Subcutaneous abdominal adipose tissue (tissue), 5 donors: ENCODE data around the gene CACNA2D3.

Experiments
- H3K27ac ChIP-seq: one replicate; pipeline ENCODE4 v1.7.0; 2013; ENCODE audit warnings: low read depth, mild to moderate bottlenecking, inconsistent platforms, low read length, moderate library complexity
- H3K27me3 ChIP-seq, 5 donors: one replicate each; pipeline ENCODE4 v1.7.0; 2013; ENCODE audit warnings: low read length in 5 of 5, inconsistent platforms in 1 of 5; ENCODE audit not compliant: control insufficient read depth in 5 of 5, insufficient read depth in 4 of 5
- H3K36me3 ChIP-seq, 5 donors: one replicate each; pipeline ENCODE4 v1.7.0; 2013; ENCODE audit warnings: low read length in 5 of 5; ENCODE audit not compliant: control insufficient read depth in 5 of 5, insufficient read depth in 5 of 5
- H3K4me1 ChIP-seq, 5 donors: one replicate each; pipeline ENCODE4 v1.7.0; 2013; ENCODE audit warnings: low read length in 5 of 5, mild to moderate bottlenecking in 3 of 5, moderate library complexity in 1 of 5; ENCODE audit not compliant: control insufficient read depth in 5 of 5, insufficient read depth in 5 of 5
- H3K4me3 ChIP-seq, 5 donors: one replicate each; pipeline ENCODE4 v1.7.0; 2013; ENCODE audit warnings: low read length in 5 of 5, low read depth in 1 of 5
- H3K9ac ChIP-seq, 5 donors: one replicate each; pipeline ENCODE4 v1.7.0; 2013; ENCODE audit warnings: low read length in 5 of 5, mild to moderate bottlenecking in 4 of 5, moderate library complexity in 3 of 5
- H3K9me3 ChIP-seq, 5 donors: one replicate each; pipeline ENCODE4 v1.7.0; 2013; ENCODE audit warnings: low read length in 5 of 5; ENCODE audit not compliant: control insufficient read depth in 5 of 5
- donor health status: healthy.
- donor health status: healthy.
- donor health status: healthy.
- donor health status: healthy.
- donor health status: healthy.

CACNA2D3 gene

GRCh38 chr3:54228806-54229205 is 106.5 kb downstream of the CACNA2D3 start:
- no peaks in the 10 kb centered on the region for H3K4me1 ChIP-seq
- H3K9me3 ChIP-seq, result no peaks in the 10 kb centered on the region
- no peak overlapping the region for H3K4me3 ChIP-seq
- H3K36me3 ChIP-seq, result no peaks in the 10 kb centered on the region
- no peak overlapping the region for H3K27ac ChIP-seq
- no peak overlapping the region for H3K9ac ChIP-seq
- peaks cover 0 to 3% (median 0%) of the 10 kb centered on the region in 5 donors for H3K27me3 ChIP-seq

DNA sequence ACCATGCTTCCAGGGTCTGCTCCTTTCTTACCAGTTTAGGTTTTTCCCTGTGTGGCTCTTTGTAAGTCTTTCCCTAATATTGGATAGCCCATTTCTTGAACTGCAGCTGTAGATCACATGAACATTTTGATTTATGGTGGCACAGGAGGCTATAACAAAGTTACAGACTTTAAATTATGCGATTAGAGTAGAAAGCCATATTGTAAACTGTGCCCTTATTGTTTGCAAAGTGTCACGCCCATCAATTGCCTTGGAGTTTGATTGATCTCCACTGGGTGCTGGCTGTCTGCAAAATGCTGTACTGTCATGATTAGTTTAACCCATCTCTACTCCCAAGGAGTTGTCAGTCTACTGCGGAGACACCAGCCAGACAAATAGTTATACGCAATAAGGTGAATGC is 110.3 kb downstream of the CACNA2D3 start:
- Histone ChIP-seq H3K27me3 (peaks cover 0 to 3% (median 0%) of the 10 kb centered on the region in 5 donors), H3K36me3 (no peaks in the 10 kb centered on the region), H3K9ac (no peak overlapping the region), H3K4me3 (no peak overlapping the region), H3K27ac (no peak overlapping the region), H3K4me1 (no peaks in the 10 kb centered on the region), H3K9me3 (no peaks in the 10 kb centered on the region)

GRCh38 chr3:54235998-54236397 is 113.6 kb downstream of the CACNA2D3 start:
- Histone ChIP-seq H3K4me1 (no peaks in the 10 kb centered on the region), H3K4me3 (no peak overlapping the region), H3K27ac (no peak overlapping the region), H3K9ac (no peak overlapping the region), H3K36me3 (no peaks in the 10 kb centered on the region), H3K9me3 (no peaks in the 10 kb centered on the region), H3K27me3 (peaks cover 0 to 3% (median 0%) of the 10 kb centered on the region in 5 donors)

DNA sequence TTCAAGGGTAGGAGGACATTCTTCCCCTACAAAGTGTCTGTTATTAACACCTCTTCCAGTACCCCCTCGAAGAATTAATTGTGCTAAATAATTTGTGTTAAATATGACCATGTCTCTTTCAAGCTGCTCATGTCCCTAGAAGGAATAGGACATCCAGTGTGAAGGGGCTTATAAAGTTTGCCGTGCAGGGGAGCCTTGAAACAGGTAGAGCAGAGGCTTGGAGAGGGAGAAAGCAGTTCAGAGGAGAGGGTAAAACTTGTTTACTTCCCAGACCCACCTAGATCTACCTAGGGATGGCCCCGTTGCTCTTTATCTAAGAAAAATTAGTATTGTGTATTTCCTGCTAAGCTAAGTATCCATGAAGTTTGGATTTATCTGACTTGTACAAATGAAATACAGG is 114.8 kb downstream of the CACNA2D3 start:
- Histone ChIP-seq H3K4me3 (no peak overlapping the region), H3K4me1 (no peaks in the 10 kb centered on the region), H3K9ac (no peak overlapping the region), H3K27ac (no peak overlapping the region), H3K27me3 (peaks cover 0 to 3% (median 0%) of the 10 kb centered on the region in 5 donors), H3K9me3 (no peaks in the 10 kb centered on the region), H3K36me3 (no peaks in the 10 kb centered on the region)

DNA sequence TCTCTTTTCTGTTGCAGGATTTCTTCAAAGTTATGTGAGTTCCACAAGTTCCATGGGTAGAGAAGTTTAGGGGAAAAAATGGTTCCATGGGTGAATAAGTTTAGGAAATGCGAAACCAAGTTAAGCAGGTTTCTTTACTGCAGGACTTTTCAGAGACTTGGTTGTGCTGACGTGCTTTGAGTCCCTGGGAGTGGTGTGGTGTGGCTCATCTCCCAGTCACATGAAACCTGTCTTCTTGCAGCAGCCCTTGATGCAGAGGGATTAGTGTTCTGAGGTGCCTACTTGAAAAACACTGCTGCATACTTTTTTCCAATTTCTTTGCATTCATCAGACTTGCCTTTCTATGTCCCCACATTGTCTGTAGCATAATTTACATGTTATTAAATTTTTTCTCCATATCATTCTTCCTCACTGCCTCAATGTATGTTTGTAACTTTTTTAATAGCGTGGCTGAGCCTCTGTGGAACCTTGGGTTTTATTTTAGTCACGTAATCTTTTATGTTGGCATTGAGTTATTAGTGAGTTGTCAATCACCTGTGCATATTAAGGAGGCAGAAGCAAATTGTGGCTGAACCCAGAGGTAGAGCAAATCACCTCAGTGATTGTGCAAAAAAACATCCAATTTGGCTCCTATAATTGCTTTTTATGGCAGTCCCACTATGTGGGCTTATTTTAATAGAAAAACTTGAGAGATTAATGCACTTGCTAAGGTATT is 115.6 kb downstream of the CACNA2D3 start:
- no peak overlapping the region for H3K27ac ChIP-seq
- H3K27me3 ChIP-seq, result peaks cover 0 to 3% (median 0%) of the 10 kb centered on the region in 5 donors
- no peak overlapping the region for H3K4me3 ChIP-seq
- H3K4me1 ChIP-seq, result no peaks in the 10 kb centered on the region
- H3K9me3 ChIP-seq, result no peaks in the 10 kb centered on the region
- no peaks in the 10 kb centered on the region for H3K36me3 ChIP-seq
- no peak overlapping the region for H3K9ac ChIP-seq

DNA sequence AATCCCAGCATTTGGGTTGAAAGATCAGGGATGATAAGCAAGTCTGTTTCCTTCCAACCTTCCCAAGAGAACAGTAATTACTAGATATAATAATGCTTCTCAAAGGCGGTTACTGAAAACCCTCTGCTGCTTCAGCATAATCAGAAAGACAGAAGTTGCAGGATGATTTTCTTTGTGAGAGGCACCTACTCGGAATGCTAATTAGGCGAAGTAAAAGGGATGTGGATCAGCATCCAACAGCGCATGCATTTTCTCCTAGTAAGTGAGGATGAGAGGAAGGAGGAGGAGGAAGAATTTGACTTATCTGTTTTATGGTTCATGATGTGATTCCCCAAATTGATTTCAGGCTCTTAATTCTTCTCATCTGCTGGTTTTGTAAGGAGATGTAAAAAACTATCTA is 118.0 kb downstream of the CACNA2D3 start:
- Histone ChIP-seq H3K9ac (no peak overlapping the region), H3K4me3 (no peak overlapping the region), H3K4me1 (no peaks in the 10 kb centered on the region), H3K27ac (no peak overlapping the region), H3K9me3 (peaks cover 0 to 1% (median 0%) of the 10 kb centered on the region in 5 donors), H3K36me3 (no peaks in the 10 kb centered on the region), H3K27me3 (peaks cover 0 to 3% (median 0%) of the 10 kb centered on the region in 5 donors)

GRCh38 chr3:54243056-54243931 is 120.9 kb downstream of the CACNA2D3 start:
- H3K36me3 ChIP-seq, result no peaks in the 10 kb centered on the region
- H3K4me1 ChIP-seq, result no peaks in the 10 kb centered on the region
- no peak overlapping the region for H3K9ac ChIP-seq
- no peak overlapping the region for H3K27ac ChIP-seq
- H3K27me3 ChIP-seq, result peaks cover 0 to 3% (median 0%) of the 10 kb centered on the region in 5 donors
- H3K9me3 ChIP-seq, result peaks cover 0 to 4% (median 3%) of the 10 kb centered on the region in 5 donors
- peak overlapping the region in 4 of 5 donors; percentile 12 to 51 (median 37) for H3K4me3 ChIP-seq

GRCh38 chr3:54243960-54244682 is 121.8 kb downstream of the CACNA2D3 start:
- no peak overlapping the region for H3K9ac ChIP-seq
- no peaks in the 10 kb centered on the region for H3K4me1 ChIP-seq
- peak overlapping the region in 1 of 5 donors; percentile 51 for H3K4me3 ChIP-seq
- H3K36me3 ChIP-seq, result no peaks in the 10 kb centered on the region
- no peak overlapping the region for H3K27ac ChIP-seq
- H3K9me3 ChIP-seq, result peaks cover 0 to 4% (median 3%) of the 10 kb centered on the region in 5 donors
- H3K27me3 ChIP-seq, result peaks cover 0 to 3% (median 0%) of the 10 kb centered on the region in 5 donors

- no peak overlapping the region for H3K27ac ChIP-seq
- no peaks in the 10 kb centered on the region for H3K4me1 ChIP-seq
- no peaks in the 10 kb centered on the region for H3K27me3 ChIP-seq
- no peak overlapping the region for H3K9ac ChIP-seq
- peaks cover 0 to 2% (median 0%) of the 10 kb centered on the region in 5 donors for H3K9me3 ChIP-seq
- no peaks in the 10 kb centered on the region for H3K36me3 ChIP-seq
- no peak overlapping the region for H3K4me3 ChIP-seq
These were observed 129.4 kb downstream of the CACNA2D3 start for GRCh38 chr3:54251705-54252104.
